Activated CD8-positive, alpha-beta T cell treated with anti-CD3 and anti-CD28 coated beads for 36 hours (primary cell): ENCODE measurements around the gene GALNT12. TPM values are rescaled to one million over a fixed set of nuclear protein-coding genes. Genes with fewer than 3 reads are reported as not detected.

Experiments
- ATAC-seq: fragments of 200-7000 bp; cut with Tn5 transposase; one replicate; pipeline ENCODE4 v1.10.0; 2021; ENCODE audit warnings: mild to moderate bottlenecking, moderate library complexity
- CTCF ChIA-PET: fragments of 350-600 bp; sonication (Branson Sonifier 250); formaldehyde crosslinking; loops from one replicate; lab custom pipeline; 2021; ENCODE audit warnings: antibody characterized with exemption; lab: Charles Lee
- POLR2A ChIA-PET: fragments of 350-600 bp; sonication (Branson Sonifier 250); formaldehyde crosslinking; loops from one replicate; lab custom pipeline; 2021; ENCODE audit warnings: antibody characterized with exemption; lab: Charles Lee
- DNase-seq: peaks from one replicate; pipeline ENCODE4 v3.0.0-alpha.2; 2020
- H3K27ac Mint-ChIP-seq: one replicate; pipeline ENCODE4 v1.8.0; 2021; ENCODE audit warnings: mild to moderate bottlenecking, mixed read lengths
- H3K27me3 Mint-ChIP-seq: one replicate; pipeline ENCODE4 v1.8.0; 2021; ENCODE audit warnings: mixed read lengths
- H3K36me3 Mint-ChIP-seq: one replicate; pipeline ENCODE4 v1.8.0; 2021; ENCODE audit warnings: low read depth, mixed read lengths
- H3K4me1 Mint-ChIP-seq: one replicate; pipeline ENCODE4 v1.8.0; 2021; ENCODE audit warnings: low read depth, mixed read lengths
- H3K4me3 Mint-ChIP-seq: one replicate; pipeline ENCODE4 v1.8.0; 2021; ENCODE audit warnings: mild to moderate bottlenecking, moderate library complexity, mixed read lengths
- H3K9me3 Mint-ChIP-seq: one replicate; pipeline ENCODE4 v1.8.0; 2021; ENCODE audit warnings: mixed read lengths
- intact Hi-C: fragments of 100-400 bp; cut with micrococcal nuclease; formaldehyde crosslinking; loops from one replicate; pipeline ENCODE4 v1.10.0; 2022
- total RNA-seq, 2 experiments: library from RNA; stranded (reverse); gene quantifications; one replicate each; pipeline ENCODE4 v1.2.3, GENCODE V29; 2021
- TF ChIP-seq, protein P1 (sequence below): fragments of 200-600 bp; IDR thresholded peaks from one replicate; pipeline ENCODE4 v1.8.0; 2022; ENCODE audit warnings: antibody characterized with exemption, mild to moderate bottlenecking

Gene GALNT12
- total RNA-seq, 2 experiments from 2014 or later = 12.8 to 14.3 TPM

GRCh38 chr9:98818764-98819163, 11.3 kb downstream of the GALNT12 start:
- no peak for DNase-seq
- Mint-ChIP-seq H3K9me3 (no peaks in the 10 kb centered on the region), H3K27me3 (no peaks in the 10 kb centered on the region), H3K4me1 (no peaks in the 10 kb centered on the region), H3K4me3 (no peak overlapping the region), H3K36me3 (peaks cover 17% of the 10 kb centered on the region), H3K27ac (no peak overlapping the region)
- ATAC-seq = no peak
- CTCF ChIA-PET = no interaction called here
- POLR2A ChIA-PET = no interaction called here
- intact Hi-C loops = no loop called here
- TF ChIP-seq, protein P1, sequence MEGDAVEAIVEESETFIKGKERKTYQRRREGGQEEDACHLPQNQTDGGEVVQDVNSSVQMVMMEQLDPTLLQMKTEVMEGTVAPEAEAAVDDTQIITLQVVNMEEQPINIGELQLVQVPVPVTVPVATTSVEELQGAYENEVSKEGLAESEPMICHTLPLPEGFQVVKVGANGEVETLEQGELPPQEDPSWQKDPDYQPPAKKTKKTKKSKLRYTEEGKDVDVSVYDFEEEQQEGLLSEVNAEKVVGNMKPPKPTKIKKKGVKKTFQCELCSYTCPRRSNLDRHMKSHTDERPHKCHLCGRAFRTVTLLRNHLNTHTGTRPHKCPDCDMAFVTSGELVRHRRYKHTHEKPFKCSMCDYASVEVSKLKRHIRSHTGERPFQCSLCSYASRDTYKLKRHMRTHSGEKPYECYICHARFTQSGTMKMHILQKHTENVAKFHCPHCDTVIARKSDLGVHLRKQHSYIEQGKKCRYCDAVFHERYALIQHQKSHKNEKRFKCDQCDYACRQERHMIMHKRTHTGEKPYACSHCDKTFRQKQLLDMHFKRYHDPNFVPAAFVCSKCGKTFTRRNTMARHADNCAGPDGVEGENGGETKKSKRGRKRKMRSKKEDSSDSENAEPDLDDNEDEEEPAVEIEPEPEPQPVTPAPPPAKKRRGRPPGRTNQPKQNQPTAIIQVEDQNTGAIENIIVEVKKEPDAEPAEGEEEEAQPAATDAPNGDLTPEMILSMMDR = no peak

GRCh38 chr9:98819231-98819630, 11.8 kb downstream of the GALNT12 start:
- Mint-ChIP-seq H3K27me3 (no peaks in the 10 kb centered on the region), H3K9me3 (no peaks in the 10 kb centered on the region), H3K4me1 (no peaks in the 10 kb centered on the region), H3K27ac (no peak overlapping the region), H3K4me3 (no peak overlapping the region), H3K36me3 (peaks cover 14% of the 10 kb centered on the region)
- DNase-seq = no peak
- TF ChIP-seq, protein P1 = no peak
- intact Hi-C loops = no loop called here
- CTCF ChIA-PET = no interaction called here
- POLR2A ChIA-PET = no interaction called here
- no peak for ATAC-seq

- POLR2A ChIA-PET = no interaction called here
- CTCF ChIA-PET = interaction anchor here (1.2 kb wide), 1 partner anchor 12 kb away, joined by 5 read pairs; no protein-coding TSS in a partner anchor
- Mint-ChIP-seq H3K36me3 (peaks cover 18% of the 10 kb centered on the region), H3K4me1 (no peaks in the 10 kb centered on the region), H3K27me3 (no peaks in the 10 kb centered on the region), H3K9me3 (no peaks in the 10 kb centered on the region), H3K27ac (no peak overlapping the region), H3K4me3 (no peak overlapping the region)
- intact Hi-C loops = no loop called here
- TF ChIP-seq, protein P1 = no peak
- DNase-seq = no peak
- ATAC-seq = no peak
Measured at GRCh38 chr9:98821831-98822230, 14.4 kb downstream of the GALNT12 start.

DNA sequence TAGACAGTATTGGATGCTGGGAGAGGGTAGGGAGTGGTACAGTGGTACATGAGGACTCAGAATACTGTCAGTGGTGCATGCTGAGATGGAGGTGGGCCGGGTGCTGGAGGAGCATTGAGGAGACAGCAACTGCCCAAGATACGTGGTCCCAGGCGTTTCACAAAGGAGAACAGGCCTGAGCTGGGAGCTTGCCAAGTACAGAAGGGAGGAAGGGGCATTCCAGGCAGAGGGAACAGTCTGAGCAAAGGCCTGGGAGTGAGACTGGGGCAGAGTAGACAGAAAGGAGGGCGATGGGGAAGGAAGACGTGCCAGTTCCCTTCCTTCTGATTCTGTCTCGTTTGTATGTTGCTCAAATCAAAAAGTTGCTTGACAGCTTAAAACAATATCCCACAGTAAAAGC, 15.2 kb downstream of the GALNT12 start:
- H3K27me3 Mint-ChIP-seq = no peaks in the 10 kb centered on the region
- CTCF ChIA-PET = interaction anchor here (1.2 kb wide), 1 partner anchor 13 kb away, joined by 5 read pairs; no protein-coding TSS in a partner anchor
- DNase-seq = no peak
- peaks cover 16% of the 10 kb centered on the region for H3K36me3 Mint-ChIP-seq
- intact Hi-C loops = no loop called here
- H3K27ac Mint-ChIP-seq = no peak overlapping the region
- H3K4me3 Mint-ChIP-seq = no peak overlapping the region
- H3K9me3 Mint-ChIP-seq = no peaks in the 10 kb centered on the region
- POLR2A ChIA-PET = no interaction called here
- TF ChIP-seq, protein P1 = no peak
- H3K4me1 Mint-ChIP-seq = no peaks in the 10 kb centered on the region
- ATAC-seq = no peak

- DNase-seq (no peak), ATAC-seq (no peak)
- H3K4me3 Mint-ChIP-seq = no peak overlapping the region
- no peaks in the 10 kb centered on the region for H3K27me3 Mint-ChIP-seq
- H3K4me1 Mint-ChIP-seq = no peaks in the 10 kb centered on the region
- ChIA-PET POLR2A (no interaction called here), CTCF (interaction anchor here (2.5 kb wide), 1 partner anchor 24 kb away, joined by 7 read pairs; no protein-coding TSS in a partner anchor)
- H3K36me3 Mint-ChIP-seq = peaks cover 11% of the 10 kb centered on the region
- TF ChIP-seq, protein P1 = no peak
- intact Hi-C loops = no loop called here
- H3K27ac Mint-ChIP-seq = no peak overlapping the region
- H3K9me3 Mint-ChIP-seq = no peaks in the 10 kb centered on the region
Measured at GRCh38 chr9:98823666-98824334, 16.3 kb downstream of the GALNT12 start.
